ENCODE data around the gene SEC63. TPM values are rescaled to one million over a fixed set of nuclear protein-coding genes. Genes with fewer than 3 reads are reported as not detected.

Gene SEC63
- polyA plus RNA-seq, 5 donors: 90.4 to 149 (median 133) TPM

DNA sequence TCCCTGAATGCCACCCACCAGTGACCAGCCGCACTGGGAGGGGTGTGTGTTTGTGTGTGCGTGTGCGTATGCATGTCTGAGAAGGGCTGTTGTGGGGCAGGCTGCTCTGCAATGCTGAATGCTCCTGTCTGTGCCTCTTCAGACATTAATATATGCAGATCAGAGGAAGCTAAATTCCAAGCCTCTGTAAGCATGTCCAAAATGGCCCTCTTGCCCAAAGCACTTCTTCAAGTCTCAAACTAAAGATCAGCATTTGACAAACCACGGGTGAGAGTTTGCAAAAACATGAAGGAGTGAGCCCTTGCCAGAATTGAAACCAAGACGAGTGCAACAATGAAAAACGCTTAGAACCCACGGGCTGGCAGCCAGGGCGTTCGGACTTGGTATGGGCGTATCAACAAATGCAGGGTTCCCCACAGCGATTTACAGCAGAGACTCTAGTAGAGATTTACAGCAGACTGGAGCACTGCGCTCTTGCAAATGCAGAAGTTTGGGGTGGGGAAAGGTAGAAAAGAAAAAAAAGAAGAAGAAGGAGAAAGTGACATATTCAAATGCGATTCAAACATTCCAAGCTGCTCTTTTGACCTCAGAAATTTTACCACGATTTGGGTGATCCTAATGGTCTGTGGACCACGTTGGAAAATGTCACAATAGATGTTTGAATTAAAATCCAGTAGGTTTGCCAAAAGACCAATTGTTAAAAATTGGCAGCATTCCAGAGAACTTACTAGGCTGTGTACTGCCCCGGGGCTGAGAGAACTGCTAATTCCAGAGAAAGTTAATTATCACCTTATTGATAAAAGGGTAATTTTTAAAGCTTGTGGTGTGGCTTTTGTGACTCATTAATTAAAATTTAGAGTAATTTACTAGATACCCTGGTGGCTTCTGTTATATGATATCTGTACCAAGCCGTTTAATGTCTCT, 137.4 kb downstream of the SEC63 start:
- peak; percentile 21 to 31 for DNase-seq

DNA sequence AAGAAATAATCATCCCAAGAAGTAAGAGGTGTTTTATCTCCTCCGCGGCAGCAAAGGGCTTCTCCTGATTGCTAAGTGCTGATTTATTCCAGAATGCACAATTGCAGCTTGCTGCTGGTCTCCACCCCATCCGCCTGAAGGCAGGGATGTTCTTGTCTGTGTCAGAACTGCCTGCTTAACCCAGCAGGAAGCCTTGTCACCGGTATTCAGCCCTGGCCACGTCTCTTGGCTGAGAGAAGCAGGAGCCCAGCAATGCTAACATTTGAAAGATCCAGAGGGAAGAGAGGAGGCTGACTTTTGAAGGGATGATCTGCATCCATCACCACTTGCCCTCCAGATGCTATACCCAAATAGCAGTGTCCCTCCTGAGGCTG, 138.1 kb downstream of the SEC63 start:
- no peak for DNase-seq

DNA sequence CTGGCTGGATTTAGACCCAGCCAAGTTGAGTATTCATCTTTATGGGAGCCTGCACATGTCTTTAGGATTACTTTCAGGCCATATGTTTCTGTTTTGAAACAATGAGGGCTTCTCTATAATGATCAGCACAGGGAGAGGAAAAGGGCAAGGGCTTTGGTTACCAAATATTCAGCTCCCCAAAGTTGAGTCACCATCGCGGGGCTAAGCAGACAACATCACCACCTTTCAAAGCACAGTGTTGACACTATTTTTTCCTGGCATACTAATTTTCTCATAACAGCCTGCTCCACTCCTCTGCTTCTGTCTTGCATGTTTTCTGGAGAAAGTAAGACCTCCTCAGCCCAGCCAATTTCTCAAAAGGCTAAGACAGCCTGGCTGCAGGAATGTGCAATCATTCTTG, 138.8 kb downstream of the SEC63 start:
- DNase-seq: no peak

DNA sequence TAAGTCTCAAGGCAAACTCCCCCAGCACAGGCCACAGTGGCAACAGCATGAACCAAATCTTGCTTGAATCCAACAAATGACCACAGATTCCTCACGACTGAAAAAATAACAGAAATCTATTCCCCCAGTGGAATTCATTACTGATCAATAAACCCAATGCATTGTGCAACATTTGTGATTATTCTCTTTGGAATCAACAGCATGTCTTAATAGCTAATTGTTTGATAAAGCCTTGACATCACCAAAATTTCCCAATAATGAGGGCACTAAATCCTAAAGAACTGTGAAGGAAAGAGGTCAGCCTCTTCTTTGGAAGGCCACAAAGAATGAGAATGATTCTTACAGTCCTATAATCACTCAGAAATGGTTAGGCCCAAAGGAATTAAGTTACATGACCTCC, 139.7 kb downstream of the SEC63 start:
- no peak for DNase-seq

DNA sequence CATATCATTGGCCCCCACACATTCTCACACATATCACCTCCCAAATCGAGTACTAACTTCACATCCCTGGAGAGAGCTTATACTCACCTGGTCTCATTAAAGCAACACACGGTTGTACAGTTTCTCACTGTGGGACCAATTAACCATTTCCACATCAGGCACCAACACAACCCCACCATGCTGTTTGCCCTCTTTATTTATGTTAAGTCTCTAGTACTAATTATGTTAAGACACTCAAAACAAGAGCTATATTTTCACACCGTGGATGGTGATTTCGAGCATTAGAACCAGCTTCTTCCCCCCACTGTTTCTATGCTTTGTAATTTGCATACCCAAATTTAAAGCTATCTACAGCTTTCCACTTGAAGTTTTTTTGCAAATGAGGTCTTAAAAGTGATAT, 140.2 kb downstream of the SEC63 start:
- DNase-seq: no peak

Other genes starting within 250 kb of the SEC63 start
- gene SCML4, start 133.9 kb downstream of the SEC63 start, polyA plus RNA-seq (ENCODE audit: insufficient read depth in 1 of 5, insufficient read length in 5 of 5, low replicate concordance in 1 of 5): under 1 TPM; 0.17 to 0.29 (median 0.23) TPM
- 10 to 100 TPM; 14.5 to 26.1 (median 21.5) TPM for gene OSTM1, start 116.5 kb upstream of the SEC63 start, polyA plus RNA-seq (ENCODE audit: insufficient read depth in 1 of 5, insufficient read length in 5 of 5, low replicate concordance in 1 of 5)
- under 1 TPM in 2 of 5 donors, not detected in 3; 0.07 to 0.09 TPM for gene NR2E1, start 207.8 kb upstream of the SEC63 start, polyA plus RNA-seq (ENCODE audit: insufficient read depth in 1 of 5, insufficient read length in 5 of 5, low replicate concordance in 1 of 5)

All from right lung (tissue), 5 donors.